SHP77 (cell line): ENCODE results near the gene PPFIBP1.

ENCODE experiments used
- DNase-seq, 2 experiments: peaks; one replicate each; lab custom pipeline; 2025; lab: John Stamatoyannopoulos, UW

Gene PPFIBP1

GRCh38 chr12:27523642-27524493 is at the start of gene PPFIBP1:
Gene PPFIBP1 (plus strand): TSS chr12:27524206. CDS start chr12:27633397, 109,191 bp downstream.
- peak; percentile 97 to 99 for DNase-seq

DNA sequence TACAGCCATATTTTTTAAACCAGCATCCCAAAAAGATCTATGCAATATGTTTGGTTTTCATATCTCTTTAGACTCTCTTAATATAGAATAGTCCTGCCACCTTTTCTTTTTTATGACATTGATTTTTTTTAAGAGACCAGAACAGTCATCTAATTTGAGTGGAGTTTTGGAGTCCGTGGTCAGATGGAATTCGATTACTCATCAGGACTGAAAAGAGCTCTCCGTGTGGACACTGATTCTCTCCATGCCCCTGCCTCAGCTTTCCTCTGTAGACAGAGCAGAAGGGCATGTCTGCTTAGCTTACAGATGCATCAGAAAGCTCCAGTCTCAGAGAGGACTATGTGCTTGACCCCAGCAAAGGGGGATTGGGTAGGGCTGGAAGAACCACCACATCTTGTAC is 49.7 kb upstream of the PPFIBP1 start:
- DNase-seq, result no peak

DNA sequence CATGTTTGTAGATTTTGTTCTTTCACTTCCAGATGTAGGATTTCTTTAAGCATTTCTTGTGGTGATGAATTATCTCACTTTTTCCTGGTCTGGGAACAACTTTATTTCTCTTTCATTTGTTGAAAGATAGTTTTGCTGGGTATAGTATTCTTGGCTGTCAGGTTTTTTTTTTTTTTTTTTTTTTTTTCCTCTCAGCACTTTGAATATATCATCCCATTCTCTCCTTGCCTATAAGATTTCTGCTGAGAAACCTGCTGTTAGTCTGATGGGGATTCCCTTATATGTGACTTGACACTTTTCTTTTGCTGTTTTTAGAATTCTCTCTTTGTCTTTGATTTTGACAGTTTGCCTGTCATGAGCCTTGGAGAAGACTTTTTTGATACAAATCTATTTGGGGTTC is 47.0 kb upstream of the PPFIBP1 start:
- DNase-seq, result no peak

GRCh38 chr12:27478949-27479348 is 45.1 kb upstream of the PPFIBP1 start:
- DNase-seq, result no peak

GRCh38 chr12:27480016-27480415 is 44.0 kb upstream of the PPFIBP1 start:
- DNase-seq, result no peak

- no peak for DNase-seq
Observed at GRCh38 chr12:27486961-27487360, 37.0 kb upstream of the PPFIBP1 start.

GRCh38 chr12:27488479-27488878 is 35.5 kb upstream of the PPFIBP1 start:
- DNase-seq, result no peak

GRCh38 chr12:27491226-27491625 is 32.8 kb upstream of the PPFIBP1 start:
- DNase-seq, result no peak

GRCh38 chr12:27493260-27493940 is 30.6 kb upstream of the PPFIBP1 start:
- no peak for DNase-seq

DNA sequence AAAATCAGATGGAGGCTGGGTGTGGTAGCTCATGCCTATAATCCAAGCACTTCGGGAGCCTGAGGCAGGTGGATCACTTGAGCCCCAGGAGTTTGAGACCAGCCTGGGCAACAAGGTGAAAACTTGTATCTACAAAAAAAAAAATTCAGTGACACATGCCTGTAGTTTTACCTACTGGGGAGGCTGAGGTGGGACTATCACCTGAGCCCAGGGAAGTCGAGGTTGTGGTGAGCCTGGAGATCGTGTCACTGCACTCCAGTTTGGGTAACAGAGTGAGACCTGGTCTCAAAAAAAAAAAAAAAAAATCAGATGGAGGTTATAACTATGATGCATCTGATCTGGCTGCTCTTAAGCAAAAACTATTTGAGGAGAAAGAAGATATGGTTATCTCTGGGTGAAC is 26.6 kb upstream of the PPFIBP1 start:
- DNase-seq, result no peak

DNA sequence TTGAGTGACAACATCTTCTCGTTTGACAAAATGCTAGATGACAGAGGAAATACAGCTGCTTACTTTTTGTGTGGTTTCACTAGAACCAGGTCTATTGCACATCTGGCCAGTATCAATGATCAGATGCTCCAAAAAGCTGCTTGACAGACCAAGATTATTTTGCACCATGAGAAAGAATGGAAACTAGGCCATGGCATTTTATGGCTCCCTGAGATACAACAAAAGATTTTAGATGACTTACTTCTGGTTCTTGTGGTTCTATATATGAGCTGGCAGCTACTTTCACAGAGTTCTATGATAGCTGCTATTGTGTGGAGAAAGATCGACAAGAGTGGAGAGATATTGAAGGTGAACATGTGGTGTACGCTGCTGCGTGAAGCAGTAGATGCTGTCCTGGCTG is 25.9 kb upstream of the PPFIBP1 start:
- no peak for DNase-seq

DNA sequence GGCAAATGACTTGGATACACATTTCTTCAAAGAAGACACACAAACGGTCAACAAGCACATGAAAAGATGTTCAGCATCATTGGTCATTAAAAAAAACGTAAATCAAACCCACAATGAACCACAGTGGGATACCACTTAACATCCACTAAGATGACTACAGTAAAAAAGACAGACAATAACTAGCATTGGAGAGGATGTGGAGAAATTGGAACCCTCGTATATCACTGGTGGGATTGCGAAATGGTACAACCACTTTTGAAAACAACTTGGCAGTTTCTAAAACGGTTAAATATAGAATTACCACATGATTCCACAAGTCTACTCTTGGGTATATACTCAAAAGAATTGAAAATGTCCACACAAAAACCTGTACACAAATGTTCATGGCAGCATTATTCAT is 25.2 kb upstream of the PPFIBP1 start:
- DNase-seq, result no peak

DNA sequence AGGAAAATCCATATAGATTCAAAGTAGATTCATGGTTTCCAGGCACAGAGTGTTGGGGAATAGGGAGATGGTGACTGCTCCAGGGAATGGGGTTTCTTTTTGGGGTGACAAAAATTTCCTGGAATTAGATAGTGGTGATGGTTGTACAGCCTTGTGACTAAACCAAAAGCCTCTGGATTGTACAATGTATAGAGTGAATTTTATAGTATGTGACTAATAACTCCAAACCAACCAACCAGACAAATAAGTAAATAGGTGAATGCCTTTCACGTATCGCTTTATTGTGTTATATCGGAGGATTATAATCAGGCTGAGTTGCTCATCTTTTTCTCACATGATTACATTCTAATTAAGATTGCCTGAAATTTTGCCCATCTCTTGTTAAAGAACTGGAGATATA is 24.6 kb upstream of the PPFIBP1 start:
- no peak for DNase-seq

DNA sequence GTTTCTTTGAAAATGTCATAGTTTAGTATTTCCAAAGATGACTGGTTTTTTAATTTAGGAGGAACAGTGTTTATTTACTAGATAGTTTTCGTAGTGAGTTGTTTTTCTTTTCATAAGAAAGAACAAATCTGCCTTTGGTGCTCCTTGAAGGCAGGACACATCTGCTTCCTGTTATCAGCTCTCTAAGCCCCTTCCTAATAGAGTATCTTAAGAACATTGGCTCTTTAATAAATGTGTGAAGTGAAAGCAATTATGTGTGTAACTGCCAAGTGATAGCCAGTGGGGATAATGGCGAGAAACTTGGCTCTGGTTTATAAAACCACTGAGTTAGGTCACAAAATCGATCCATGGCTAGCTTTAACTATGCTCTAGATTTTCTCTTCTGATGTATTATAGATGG is 23.5 kb upstream of the PPFIBP1 start:
- no peak for DNase-seq

DNA sequence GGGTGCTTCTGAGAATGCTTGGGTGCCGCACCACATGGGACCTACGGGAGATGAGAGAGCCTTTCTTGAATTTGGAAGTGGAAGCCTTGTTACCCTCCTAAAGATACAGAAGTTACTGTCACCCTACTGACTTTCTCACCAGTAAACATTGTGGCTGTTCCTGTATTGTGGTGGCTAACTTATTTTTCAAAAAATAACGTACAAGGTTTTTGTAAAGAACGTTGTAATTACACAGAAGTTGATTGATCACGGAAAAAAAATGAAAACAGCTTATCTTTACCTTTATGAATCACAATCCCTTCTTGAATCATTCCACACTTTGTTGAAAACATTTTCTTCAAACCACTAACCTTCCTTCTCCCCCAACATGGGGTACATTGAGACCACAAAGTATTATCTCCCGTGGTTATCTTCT is 22.0 kb upstream of the PPFIBP1 start:
- no peak for DNase-seq

- no peak for DNase-seq
Observed at GRCh38 chr12:27504507-27504906, 19.5 kb upstream of the PPFIBP1 start.

GRCh38 chr12:27505109-27505508 is 18.9 kb upstream of the PPFIBP1 start:
- DNase-seq, result no peak

- peak in 1 of 2 experiments; percentile 6 for DNase-seq
Observed at GRCh38 chr12:27505761-27506160, 18.2 kb upstream of the PPFIBP1 start.

DNA sequence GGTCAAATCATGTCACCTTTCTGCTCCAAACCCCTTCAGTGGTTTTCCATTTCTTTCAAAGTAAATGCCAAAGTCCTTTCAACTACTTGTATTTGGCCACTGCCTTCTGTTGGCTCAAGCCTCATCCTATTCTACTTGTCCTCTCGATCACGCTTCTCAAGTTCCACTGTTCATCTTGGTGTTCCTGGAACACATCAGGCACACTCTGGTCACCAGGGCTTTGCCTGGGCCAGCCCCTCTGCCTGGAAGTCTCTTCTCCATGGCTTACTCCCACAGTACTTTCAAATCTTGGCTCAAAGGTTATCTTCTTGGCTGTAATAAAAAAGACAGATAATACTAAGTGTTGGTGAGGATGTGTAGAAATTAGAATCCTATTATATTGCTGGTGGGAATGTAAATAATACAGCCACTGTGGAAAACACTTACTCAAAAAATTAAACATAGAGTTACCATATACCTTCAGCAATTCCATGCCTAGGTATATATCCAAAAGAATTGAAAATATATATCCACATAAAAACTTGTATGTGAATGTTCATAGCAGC is 17.3 kb upstream of the PPFIBP1 start:
- no peak for DNase-seq

DNA sequence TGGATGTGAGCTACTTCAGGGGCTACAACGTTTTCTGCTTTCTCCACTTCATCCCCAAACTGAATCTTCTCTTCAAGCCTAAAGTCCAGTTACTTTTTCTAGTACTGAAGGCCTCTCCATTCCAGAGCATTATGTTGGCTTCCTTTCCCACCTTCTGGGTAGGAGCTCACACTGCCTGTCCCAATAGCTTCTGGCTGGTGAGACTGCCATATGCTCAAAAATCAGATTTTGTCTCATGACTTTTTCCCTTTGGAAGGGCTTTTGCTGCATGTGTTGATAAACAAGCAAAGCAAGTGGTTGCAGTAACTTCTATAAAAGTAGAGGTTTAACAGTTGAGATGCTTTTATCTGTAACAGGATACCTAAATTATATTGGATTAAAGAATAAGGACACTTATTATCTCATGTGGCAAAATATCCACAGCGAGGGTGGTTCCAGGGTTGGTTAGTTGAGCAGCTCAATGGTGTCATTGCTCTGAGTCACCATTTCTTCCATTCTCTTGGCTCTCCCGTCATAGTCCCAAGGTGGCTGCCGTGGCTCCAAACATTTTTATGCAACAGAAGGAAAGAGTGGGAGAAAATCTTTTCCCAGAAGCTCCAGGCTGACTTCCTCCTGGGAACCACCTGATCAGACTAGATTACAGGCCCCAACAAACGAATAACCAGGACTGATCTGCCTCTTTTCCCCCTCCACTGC is 15.1 kb upstream of the PPFIBP1 start:
- DNase-seq, result no peak

DNA sequence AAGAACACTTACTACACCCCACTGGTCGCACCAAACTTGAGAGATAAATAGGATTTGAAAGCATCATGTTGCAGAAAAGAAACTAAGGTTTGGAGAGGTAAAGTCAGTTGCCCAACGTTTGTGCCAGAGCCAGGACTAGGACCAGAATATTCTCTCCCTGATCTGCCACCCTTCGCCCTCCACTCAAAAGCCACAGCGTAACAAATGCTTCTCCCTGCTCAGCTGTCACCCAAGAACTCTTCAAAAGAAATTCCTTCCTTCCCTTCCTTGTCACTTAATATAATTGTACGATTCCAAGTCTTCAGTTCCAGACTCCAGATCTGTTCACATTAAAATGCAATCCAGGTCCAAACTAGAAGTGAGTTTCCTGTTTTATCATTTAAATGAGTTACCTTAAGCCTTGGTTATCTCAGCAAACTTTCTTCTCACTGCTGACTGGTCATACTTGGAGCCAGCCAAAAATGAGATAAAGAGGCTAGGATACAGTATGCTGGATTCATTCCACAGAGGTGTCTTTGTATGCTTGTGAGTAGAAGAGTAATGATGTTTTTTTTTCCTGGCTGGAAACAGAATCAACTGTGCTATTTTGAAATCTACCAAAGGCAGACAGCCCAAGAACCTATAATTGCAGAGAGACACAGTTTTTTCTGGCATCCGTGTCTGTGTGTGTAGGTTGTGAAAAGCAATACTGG is 12.8 kb upstream of the PPFIBP1 start:
- DNase-seq, result no peak

DNA sequence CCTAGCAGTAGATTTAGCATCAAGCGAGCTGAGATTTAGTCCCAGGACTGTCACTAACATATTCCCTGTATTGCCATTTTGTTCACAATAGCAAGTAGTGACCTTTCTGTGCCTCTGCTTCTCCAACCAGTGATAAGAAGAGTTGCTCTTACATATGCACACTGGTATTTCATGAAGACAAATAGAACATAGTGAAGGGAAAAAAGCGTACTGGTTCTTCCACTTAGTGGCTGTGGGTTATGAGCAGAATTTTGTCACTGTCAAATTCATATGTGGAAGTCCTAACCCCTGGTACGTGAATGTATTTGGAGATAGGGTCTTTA is 12.3 kb upstream of the PPFIBP1 start:
- DNase-seq, result no peak
